ENCODE data around the gene EPB41. TPM values are rescaled to one million over a fixed set of nuclear protein-coding genes. Genes with fewer than 3 reads are reported as not detected.

Gene EPB41
- total and polyA plus RNA-seq, 2 of the 8 experiments (the other 6 are each of a cell fraction or from before 2014, with no cell fraction given), result 36.7 to 109 TPM

- TF ChIP-seq CHD7 (IDR thresholded peaks at IDR 0.05; ENCODE audit: insufficient replicate concordance, low read length) (no peak), BACH1 (IDR thresholded peaks at IDR 0.05; ENCODE audit: low read length) (no peak), TBP (IDR thresholded peaks at IDR 0.05; ENCODE audit: low read depth, low read length) (no peak)
- TF ChIP-seq, protein P1, sequence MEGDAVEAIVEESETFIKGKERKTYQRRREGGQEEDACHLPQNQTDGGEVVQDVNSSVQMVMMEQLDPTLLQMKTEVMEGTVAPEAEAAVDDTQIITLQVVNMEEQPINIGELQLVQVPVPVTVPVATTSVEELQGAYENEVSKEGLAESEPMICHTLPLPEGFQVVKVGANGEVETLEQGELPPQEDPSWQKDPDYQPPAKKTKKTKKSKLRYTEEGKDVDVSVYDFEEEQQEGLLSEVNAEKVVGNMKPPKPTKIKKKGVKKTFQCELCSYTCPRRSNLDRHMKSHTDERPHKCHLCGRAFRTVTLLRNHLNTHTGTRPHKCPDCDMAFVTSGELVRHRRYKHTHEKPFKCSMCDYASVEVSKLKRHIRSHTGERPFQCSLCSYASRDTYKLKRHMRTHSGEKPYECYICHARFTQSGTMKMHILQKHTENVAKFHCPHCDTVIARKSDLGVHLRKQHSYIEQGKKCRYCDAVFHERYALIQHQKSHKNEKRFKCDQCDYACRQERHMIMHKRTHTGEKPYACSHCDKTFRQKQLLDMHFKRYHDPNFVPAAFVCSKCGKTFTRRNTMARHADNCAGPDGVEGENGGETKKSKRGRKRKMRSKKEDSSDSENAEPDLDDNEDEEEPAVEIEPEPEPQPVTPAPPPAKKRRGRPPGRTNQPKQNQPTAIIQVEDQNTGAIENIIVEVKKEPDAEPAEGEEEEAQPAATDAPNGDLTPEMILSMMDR (IDR thresholded peaks at IDR 0.05; ENCODE audit: control extremely low read depth in 1 of 3, insufficient read depth in 1 of 3, low read depth in 1 of 3, low read length in 3 of 3), result peak; percentile 35 to 53 (median 51)
Observed at GRCh38 chr1:28983509-28984310, 69.3 kb downstream of the EPB41 start (continued).
